Measurements from ENCODE around the gene SUSD3.

- TF ChIP-seq KDM1A (IDR thresholded peaks at IDR 0.05; ENCODE audit: borderline replicate concordance) (no peak), EZH2 (IDR thresholded peaks at IDR 0.05; ENCODE audit: borderline replicate concordance, control insufficient read depth, low read depth, low read length) (no peak), CTCF (IDR thresholded peaks at IDR 0.05 in 2 of 3, conservative IDR thresholded peaks at IDR 0.05 in 1 of 3; ENCODE audit: control insufficient read depth in 2 of 3, extremely low read depth in 1 of 3, insufficient read depth in 1 of 3, low read depth in 3 of 3, low read length in 3 of 3) (no peak), WRNIP1 (IDR thresholded peaks at IDR 0.05; ENCODE audit: borderline replicate concordance, low read depth, low read length) (no peak), HDAC6 (IDR thresholded peaks at IDR 0.05; ENCODE audit: unreplicated experiment) (no peak), SP1 (IDR thresholded peaks at IDR 0.05; ENCODE audit: low read depth, low read length) (no peak), POLR2AphosphoS2 (IDR thresholded peaks at IDR 0.05; ENCODE audit: low read depth, low read length) (no peak)
- TF ChIP-seq, protein P1, sequence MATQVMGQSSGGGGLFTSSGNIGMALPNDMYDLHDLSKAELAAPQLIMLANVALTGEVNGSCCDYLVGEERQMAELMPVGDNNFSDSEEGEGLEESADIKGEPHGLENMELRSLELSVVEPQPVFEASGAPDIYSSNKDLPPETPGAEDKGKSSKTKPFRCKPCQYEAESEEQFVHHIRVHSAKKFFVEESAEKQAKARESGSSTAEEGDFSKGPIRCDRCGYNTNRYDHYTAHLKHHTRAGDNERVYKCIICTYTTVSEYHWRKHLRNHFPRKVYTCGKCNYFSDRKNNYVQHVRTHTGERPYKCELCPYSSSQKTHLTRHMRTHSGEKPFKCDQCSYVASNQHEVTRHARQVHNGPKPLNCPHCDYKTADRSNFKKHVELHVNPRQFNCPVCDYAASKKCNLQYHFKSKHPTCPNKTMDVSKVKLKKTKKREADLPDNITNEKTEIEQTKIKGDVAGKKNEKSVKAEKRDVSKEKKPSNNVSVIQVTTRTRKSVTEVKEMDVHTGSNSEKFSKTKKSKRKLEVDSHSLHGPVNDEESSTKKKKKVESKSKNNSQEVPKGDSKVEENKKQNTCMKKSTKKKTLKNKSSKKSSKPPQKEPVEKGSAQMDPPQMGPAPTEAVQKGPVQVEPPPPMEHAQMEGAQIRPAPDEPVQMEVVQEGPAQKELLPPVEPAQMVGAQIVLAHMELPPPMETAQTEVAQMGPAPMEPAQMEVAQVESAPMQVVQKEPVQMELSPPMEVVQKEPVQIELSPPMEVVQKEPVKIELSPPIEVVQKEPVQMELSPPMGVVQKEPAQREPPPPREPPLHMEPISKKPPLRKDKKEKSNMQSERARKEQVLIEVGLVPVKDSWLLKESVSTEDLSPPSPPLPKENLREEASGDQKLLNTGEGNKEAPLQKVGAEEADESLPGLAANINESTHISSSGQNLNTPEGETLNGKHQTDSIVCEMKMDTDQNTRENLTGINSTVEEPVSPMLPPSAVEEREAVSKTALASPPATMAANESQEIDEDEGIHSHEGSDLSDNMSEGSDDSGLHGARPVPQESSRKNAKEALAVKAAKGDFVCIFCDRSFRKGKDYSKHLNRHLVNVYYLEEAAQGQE (IDR thresholded peaks at IDR 0.05; ENCODE audit: low read depth, low read length) = no peak
These were observed 6.8 kb upstream of the SUSD3 start for GRCh38 chr9:93051680-93052089.
